ENCODE results near the gene USP48. TPM values are rescaled to one million over a fixed set of nuclear protein-coding genes. Genes with fewer than 3 reads are reported as not detected.

USP48 gene
- total RNA-seq, 1 experiment from 2014 or later, result 84.8 TPM

GRCh38 chr1:21814241-21814918 lies 31.4 kb upstream of the USP48 start:
- H2BK12ac ChIP-seq (ENCODE audit: insufficient read length, low read depth, low read length), result no peak overlapping the region
- H2BK15ac ChIP-seq (ENCODE audit: low read depth, low read length), result no peak overlapping the region
- H2BK5ac ChIP-seq (ENCODE audit: insufficient read length, low read length), result no peak overlapping the region
- no peak overlapping the region for H3T11ph ChIP-seq (ENCODE audit: low read length)
- peak; percentile 82 for DNase-seq
- Mint-ChIP-seq H3K27me3 (ENCODE audit: low read depth) (peaks cover 16% of the 10 kb centered on the region), H3K36me3 (ENCODE audit: insufficient read depth in 1 of 3, low read depth in 3 of 3) (no peaks in the 10 kb centered on the region), H3K27ac (0 out of 7 replicates have a peak overlapping the region, but pooled peaks of 1 of the 3 experiments have one; percentile 49), H3K4me3 (peak overlapping the region; percentile 68 to 80), H3K9me3 (no peaks in the 10 kb centered on the region; a peak in 1 of 5 replicates), H3K4me1 (peaks cover 12 to 13% of the 10 kb centered on the region in 2 experiments)
- WGBS (ENCODE audit: extremely low coverage, insufficient read length, low lambda C conversion rate), result no CpG with 5 or more reads among the region's 65 CpGs
- peak overlapping the region; percentile 13 for H3K4me2 ChIP-seq (ENCODE audit: insufficient read depth, insufficient read length, low read length)
- no peaks in the 10 kb centered on the region for H3K79me1 ChIP-seq (ENCODE audit: insufficient read depth, low read depth, low read length, poor library complexity, severe bottlenecking)
- no peak overlapping the region for H3K4ac ChIP-seq (ENCODE audit: low read depth, low read length)
- H2BK120ac ChIP-seq (ENCODE audit: low read depth, low read length, poor library complexity, severe bottlenecking), result no peak overlapping the region
- H2AFZ ChIP-seq (ENCODE audit: low read length), result no peak overlapping the region
- H3K14ac ChIP-seq (ENCODE audit: insufficient read depth, low read length), result peak overlapping the region; percentile 91; the same call in 1 of the 2 replicates
- peak overlapping the region; percentile 79 for H3K18ac ChIP-seq (ENCODE audit: insufficient read length, low read depth, low read length)
- no peak overlapping the region for H4K91ac ChIP-seq (ENCODE audit: insufficient read length, low read depth, low read length)
- no peak overlapping the region for H4K5ac ChIP-seq (ENCODE audit: insufficient read length, low read depth, low read length)
- no peaks in the 10 kb centered on the region for H3K4me1 ChIP-seq (ENCODE audit: insufficient read depth, low read length)
- 0 out of 2 replicates have a peak, but pooled peaks cover 2% of the 10 kb centered on the region for H3K79me2 ChIP-seq (ENCODE audit: insufficient read depth, low read length)
- H3K27me3 ChIP-seq (ENCODE audit: insufficient read depth, low read length), result no peaks in the 10 kb centered on the region
- no peak overlapping the region for H3K27ac ChIP-seq (ENCODE audit: insufficient read length, low read depth, low read length)
- no peak overlapping the region for H3K56ac ChIP-seq (ENCODE audit: insufficient read length, low read depth, low read length)
- TF ChIP-seq, protein P1, sequence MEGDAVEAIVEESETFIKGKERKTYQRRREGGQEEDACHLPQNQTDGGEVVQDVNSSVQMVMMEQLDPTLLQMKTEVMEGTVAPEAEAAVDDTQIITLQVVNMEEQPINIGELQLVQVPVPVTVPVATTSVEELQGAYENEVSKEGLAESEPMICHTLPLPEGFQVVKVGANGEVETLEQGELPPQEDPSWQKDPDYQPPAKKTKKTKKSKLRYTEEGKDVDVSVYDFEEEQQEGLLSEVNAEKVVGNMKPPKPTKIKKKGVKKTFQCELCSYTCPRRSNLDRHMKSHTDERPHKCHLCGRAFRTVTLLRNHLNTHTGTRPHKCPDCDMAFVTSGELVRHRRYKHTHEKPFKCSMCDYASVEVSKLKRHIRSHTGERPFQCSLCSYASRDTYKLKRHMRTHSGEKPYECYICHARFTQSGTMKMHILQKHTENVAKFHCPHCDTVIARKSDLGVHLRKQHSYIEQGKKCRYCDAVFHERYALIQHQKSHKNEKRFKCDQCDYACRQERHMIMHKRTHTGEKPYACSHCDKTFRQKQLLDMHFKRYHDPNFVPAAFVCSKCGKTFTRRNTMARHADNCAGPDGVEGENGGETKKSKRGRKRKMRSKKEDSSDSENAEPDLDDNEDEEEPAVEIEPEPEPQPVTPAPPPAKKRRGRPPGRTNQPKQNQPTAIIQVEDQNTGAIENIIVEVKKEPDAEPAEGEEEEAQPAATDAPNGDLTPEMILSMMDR (conservative IDR thresholded peaks at IDR 0.05), result peak; percentile 96
- H4K8ac ChIP-seq (replicated peaks; ENCODE audit: insufficient read length, low read depth, low read length), result no peak overlapping the region
- H2BK20ac ChIP-seq (ENCODE audit: low read depth, low read length, poor library complexity, severe bottlenecking), result no peak overlapping the region
- no peak overlapping the region for H2AK5ac ChIP-seq (ENCODE audit: insufficient read length, low read length)
- H3K9me3 ChIP-seq (ENCODE audit: control insufficient read depth, low read depth, low read length), result no peaks in the 10 kb centered on the region
- no peak overlapping the region for H3K23ac ChIP-seq (ENCODE audit: insufficient read length, low read depth, low read length)
- no peaks in the 10 kb centered on the region for H3K23me2 ChIP-seq (ENCODE audit: insufficient read length, low read depth, low read length, poor library complexity, severe bottlenecking)
- H4K20me1 ChIP-seq (ENCODE audit: control insufficient read depth, insufficient read depth, insufficient read length), result no peaks in the 10 kb centered on the region
- no peak overlapping the region for H3K9ac ChIP-seq (ENCODE audit: extremely low read depth, insufficient read length, low read length)
